Sigmoid colon (tissue), 4 donors: ENCODE measurements around the gene TACC2.

Experiments used
- POLR2AphosphoS5 ChIP-seq, 4 donors: sonication (generic); formaldehyde crosslinking; IDR thresholded peaks; one replicate each; pipeline ENCODE4 v1.6.1; 2017; ENCODE audit warnings: antibody characterized with exemption in 4 of 4
- TF ChIP-seq, protein P1 (sequence below), 4 experiments: fragments of 450-650 bp in 3 of 4; fragments of 200-600 bp in 1 of 4; IDR thresholded peaks; one replicate each; pipeline ENCODE4 v1.5.1; 2016 to 2019; ENCODE audit warnings: antibody characterized with exemption in 4 of 4, mild to moderate bottlenecking in 3 of 4, moderate library complexity in 2 of 4

DNA sequence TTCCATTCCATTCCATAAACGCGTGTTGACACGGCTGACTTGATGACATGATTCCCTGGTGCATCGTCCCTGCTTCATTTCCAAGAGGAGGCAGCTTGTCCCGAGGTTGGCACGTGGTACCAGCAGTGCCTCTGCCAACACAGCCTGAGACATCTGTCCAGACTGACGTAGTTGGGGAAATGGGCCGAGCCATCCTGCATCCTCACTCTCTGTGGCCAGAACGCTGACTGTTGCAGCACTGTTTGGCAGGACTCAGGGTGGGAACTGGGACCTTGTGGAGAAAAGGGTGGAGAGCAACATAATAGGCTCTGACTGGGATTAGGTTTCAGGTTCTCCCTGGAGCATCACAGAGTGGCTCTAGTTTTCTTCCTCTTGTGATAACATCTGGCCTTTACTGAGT, 163.6 kb downstream of the TACC2 start:
- peak; percentile 68 to 92 (median 70) for TF ChIP-seq POLR2AphosphoS5 (IDR thresholded peaks at IDR 0.05)
- TF ChIP-seq, protein P1, sequence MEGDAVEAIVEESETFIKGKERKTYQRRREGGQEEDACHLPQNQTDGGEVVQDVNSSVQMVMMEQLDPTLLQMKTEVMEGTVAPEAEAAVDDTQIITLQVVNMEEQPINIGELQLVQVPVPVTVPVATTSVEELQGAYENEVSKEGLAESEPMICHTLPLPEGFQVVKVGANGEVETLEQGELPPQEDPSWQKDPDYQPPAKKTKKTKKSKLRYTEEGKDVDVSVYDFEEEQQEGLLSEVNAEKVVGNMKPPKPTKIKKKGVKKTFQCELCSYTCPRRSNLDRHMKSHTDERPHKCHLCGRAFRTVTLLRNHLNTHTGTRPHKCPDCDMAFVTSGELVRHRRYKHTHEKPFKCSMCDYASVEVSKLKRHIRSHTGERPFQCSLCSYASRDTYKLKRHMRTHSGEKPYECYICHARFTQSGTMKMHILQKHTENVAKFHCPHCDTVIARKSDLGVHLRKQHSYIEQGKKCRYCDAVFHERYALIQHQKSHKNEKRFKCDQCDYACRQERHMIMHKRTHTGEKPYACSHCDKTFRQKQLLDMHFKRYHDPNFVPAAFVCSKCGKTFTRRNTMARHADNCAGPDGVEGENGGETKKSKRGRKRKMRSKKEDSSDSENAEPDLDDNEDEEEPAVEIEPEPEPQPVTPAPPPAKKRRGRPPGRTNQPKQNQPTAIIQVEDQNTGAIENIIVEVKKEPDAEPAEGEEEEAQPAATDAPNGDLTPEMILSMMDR (IDR thresholded peaks at IDR 0.05) = no peak
